Loucy (cell line): ENCODE data around the gene ASIP.

ENCODE experiments used
- H2AFZ ChIP-seq: fragments of 200-600 bp; sonication (generic); 2 replicates; pipeline ENCODE4 v1.6.0; 2016; ENCODE audit warnings: antibody characterized with exemption, mild to moderate bottlenecking, low read length, moderate library complexity
- H3F3A ChIP-seq: fragments of 200-600 bp; 2 replicates; pipeline ENCODE4 v1.6.0; 2016; ENCODE audit warnings: antibody characterized with exemption, low read depth, mild to moderate bottlenecking
- H3K27me3 ChIP-seq: fragments of 200-600 bp; sonication (generic); 2 replicates; pipeline ENCODE4 v1.6.1; 2014; ENCODE audit warnings: low read length, mild to moderate bottlenecking; ENCODE audit not compliant: insufficient read depth, poor library complexity, severe bottlenecking
- H3K36me3 ChIP-seq: fragments of 200-600 bp; sonication (generic); 2 replicates; pipeline ENCODE4 v1.6.1; 2016; ENCODE audit warnings: low read length; ENCODE audit not compliant: insufficient read depth
- H3K4me1 ChIP-seq: fragments of 200-600 bp; sonication (generic); 2 replicates; pipeline ENCODE4 v1.5.1; 2014; ENCODE audit warnings: low read length, mild to moderate bottlenecking; ENCODE audit not compliant: insufficient read depth, poor library complexity, severe bottlenecking
- H3K4me2 ChIP-seq: fragments of 200-600 bp; sonication (generic); 2 replicates; pipeline ENCODE4 v1.6.0; 2014; ENCODE audit warnings: antibody characterized with exemption, low read length, low read depth, mild to moderate bottlenecking; ENCODE audit not compliant: poor library complexity, severe bottlenecking
- H3K4me3 ChIP-seq: fragments of 200-600 bp; sonication (generic); 2 replicates; pipeline ENCODE4 v1.5.1; 2014; ENCODE audit warnings: low read length, mild to moderate bottlenecking, mixed read lengths; ENCODE audit not compliant: poor library complexity, severe bottlenecking
- H3K79me2 ChIP-seq: fragments of 200-600 bp; sonication (generic); 2 replicates; pipeline ENCODE4 v1.6.1; 2014; ENCODE audit warnings: low read length; ENCODE audit not compliant: insufficient read depth
- H3K9ac ChIP-seq: fragments of 200-600 bp; sonication (generic); 2 replicates; pipeline ENCODE4 v1.6.0; 2014; ENCODE audit warnings: mild to moderate bottlenecking, low read depth, low read length, moderate library complexity; ENCODE audit not compliant: poor library complexity, severe bottlenecking
- H3K9me2 ChIP-seq: fragments of 200-600 bp; sonication (generic); replicated peaks from 2 replicates; pipeline ENCODE4 v1.6.1; 2016; ENCODE audit warnings: low read depth, low read length, mixed read lengths
- H3K9me3 ChIP-seq: fragments of 200-600 bp; sonication (generic); 2 replicates; pipeline ENCODE4 v1.6.1; 2014; ENCODE audit warnings: mild to moderate bottlenecking, antibody characterized with exemption, low read length, low read depth; ENCODE audit not compliant: insufficient read depth
- H4K20me1 ChIP-seq: fragments of 200-600 bp; sonication (generic); 2 replicates; pipeline ENCODE4 v1.6.0; 2014; ENCODE audit warnings: antibody characterized with exemption, low read length, mild to moderate bottlenecking; ENCODE audit not compliant: insufficient read depth, poor library complexity, severe bottlenecking
- EZH2phosphoT487 ChIP-seq: fragments of 200-600 bp; IDR thresholded peaks from 2 replicates; pipeline ENCODE4 v1.6.1; 2018; ENCODE audit warnings: antibody characterized with exemption, mild to moderate bottlenecking, moderate library complexity, borderline replicate concordance
- TF ChIP-seq, protein P1 (sequence below): fragments of 200-600 bp; sonication (generic); conservative IDR thresholded peaks from 2 replicates; pipeline ENCODE4 v1.5.1; 2014; ENCODE audit warnings: mild to moderate bottlenecking, antibody characterized with exemption, low read length

The ASIP gene

DNA sequence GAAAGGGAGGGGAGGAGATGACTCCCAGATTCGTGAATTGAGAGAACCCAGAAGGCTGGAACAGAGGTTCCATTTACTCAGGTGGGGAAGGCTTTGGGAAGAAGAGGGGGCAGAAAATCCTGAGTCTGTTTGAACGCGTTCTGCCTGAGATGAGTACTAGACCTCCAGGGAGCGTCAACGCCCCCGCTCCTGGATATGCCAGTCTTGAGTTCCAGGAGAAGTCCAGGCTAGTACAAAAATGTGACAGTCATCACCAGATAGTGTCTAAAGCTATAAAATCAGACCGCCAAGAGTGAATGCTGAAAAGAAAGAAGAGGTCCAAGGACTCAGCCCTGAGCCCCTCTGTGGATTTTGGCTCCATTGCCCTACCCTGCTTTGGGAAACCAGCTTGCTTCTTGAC lies 53.3 kb downstream of the ASIP start:
- Histone ChIP-seq H2AFZ (no peak overlapping the region), H3K4me1 (no peaks in the 10 kb centered on the region), H3K36me3 (peaks cover 51% of the 10 kb centered on the region; the same call in 1 of the 2 replicates), H3F3A (no peaks in the 10 kb centered on the region), H3K79me2 (peaks cover 26% of the 10 kb centered on the region; the same call in 1 of the 2 replicates), H3K9ac (no peak overlapping the region), H3K4me3 (no peak overlapping the region), H3K27me3 (no peaks in the 10 kb centered on the region), H3K4me2 (no peak overlapping the region), H3K9me3 (no peaks in the 10 kb centered on the region), H4K20me1 (peaks cover 7% of the 10 kb centered on the region), H3K9me2 (no peaks in the 10 kb centered on the region)
- TF ChIP-seq, protein P1, sequence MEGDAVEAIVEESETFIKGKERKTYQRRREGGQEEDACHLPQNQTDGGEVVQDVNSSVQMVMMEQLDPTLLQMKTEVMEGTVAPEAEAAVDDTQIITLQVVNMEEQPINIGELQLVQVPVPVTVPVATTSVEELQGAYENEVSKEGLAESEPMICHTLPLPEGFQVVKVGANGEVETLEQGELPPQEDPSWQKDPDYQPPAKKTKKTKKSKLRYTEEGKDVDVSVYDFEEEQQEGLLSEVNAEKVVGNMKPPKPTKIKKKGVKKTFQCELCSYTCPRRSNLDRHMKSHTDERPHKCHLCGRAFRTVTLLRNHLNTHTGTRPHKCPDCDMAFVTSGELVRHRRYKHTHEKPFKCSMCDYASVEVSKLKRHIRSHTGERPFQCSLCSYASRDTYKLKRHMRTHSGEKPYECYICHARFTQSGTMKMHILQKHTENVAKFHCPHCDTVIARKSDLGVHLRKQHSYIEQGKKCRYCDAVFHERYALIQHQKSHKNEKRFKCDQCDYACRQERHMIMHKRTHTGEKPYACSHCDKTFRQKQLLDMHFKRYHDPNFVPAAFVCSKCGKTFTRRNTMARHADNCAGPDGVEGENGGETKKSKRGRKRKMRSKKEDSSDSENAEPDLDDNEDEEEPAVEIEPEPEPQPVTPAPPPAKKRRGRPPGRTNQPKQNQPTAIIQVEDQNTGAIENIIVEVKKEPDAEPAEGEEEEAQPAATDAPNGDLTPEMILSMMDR, result no peak
- no peak for TF ChIP-seq EZH2phosphoT487

DNA sequence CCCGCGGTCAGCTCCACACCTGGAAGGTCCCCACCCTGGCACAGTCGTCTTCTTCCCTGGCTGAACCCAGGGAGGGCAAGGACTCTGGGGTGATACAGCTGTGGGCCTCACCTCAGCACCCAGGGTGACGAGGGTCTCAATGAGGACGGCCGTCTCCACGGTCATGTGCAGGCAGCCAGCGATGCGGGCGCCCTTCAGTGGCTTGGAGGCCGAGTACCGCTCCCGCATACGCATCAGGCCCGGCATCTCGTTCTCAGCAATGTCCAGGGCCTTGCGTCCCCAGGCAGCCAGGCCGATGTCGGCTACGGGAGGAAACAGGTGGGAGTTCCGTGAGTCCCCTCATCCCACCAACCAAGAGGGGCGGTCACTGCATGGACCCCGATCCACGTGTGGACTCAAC lies 54.1 kb downstream of the ASIP start:
- H3K9ac ChIP-seq, result no peak overlapping the region
- peaks cover 45% of the 10 kb centered on the region; the same call in 1 of the 2 replicates for H3K36me3 ChIP-seq
- H3K4me3 ChIP-seq, result no peak overlapping the region
- peaks cover 3% of the 10 kb centered on the region for H3K4me1 ChIP-seq
- peaks cover 7% of the 10 kb centered on the region for H4K20me1 ChIP-seq
- H3K79me2 ChIP-seq, result peaks cover 32% of the 10 kb centered on the region; the same call in 1 of the 2 replicates
- H3K4me2 ChIP-seq, result no peak overlapping the region
- no peaks in the 10 kb centered on the region for H3K9me2 ChIP-seq
- H3K9me3 ChIP-seq, result no peaks in the 10 kb centered on the region
- H2AFZ ChIP-seq, result no peak overlapping the region
- no peak for TF ChIP-seq EZH2phosphoT487
- TF ChIP-seq, protein P1, result no peak
- H3F3A ChIP-seq, result no peaks in the 10 kb centered on the region
- no peaks in the 10 kb centered on the region for H3K27me3 ChIP-seq

DNA sequence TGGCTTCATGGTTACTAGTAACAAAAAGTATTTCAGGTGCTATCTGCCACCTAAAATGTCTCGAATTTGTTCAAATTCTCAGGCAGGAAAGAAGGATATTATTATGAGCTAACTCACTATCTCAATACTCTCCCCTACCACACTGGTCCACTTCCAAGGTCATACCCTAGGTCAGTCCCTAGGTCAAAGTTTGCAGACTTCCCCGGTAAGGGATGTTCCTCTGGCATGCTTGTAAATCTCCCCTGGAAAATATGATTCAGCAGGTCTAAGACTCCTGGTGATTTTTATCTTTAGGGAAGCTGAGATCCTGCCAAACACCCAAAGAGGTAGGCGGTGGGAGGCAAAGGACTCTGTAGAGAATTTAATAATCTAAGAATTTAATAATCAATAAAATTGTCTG lies 55.2 kb downstream of the ASIP start:
- Histone ChIP-seq H3K27me3 (no peaks in the 10 kb centered on the region), H3K36me3 (peaks cover 33% of the 10 kb centered on the region; the same call in 1 of the 2 replicates), H3K9ac (no peak overlapping the region), H3K4me1 (peaks cover 15% of the 10 kb centered on the region), H3K79me2 (peaks cover 44% of the 10 kb centered on the region), H3K9me3 (no peaks in the 10 kb centered on the region), H3F3A (no peaks in the 10 kb centered on the region), H3K4me3 (no peak overlapping the region), H2AFZ (no peak overlapping the region), H3K4me2 (no peak overlapping the region), H3K9me2 (no peaks in the 10 kb centered on the region), H4K20me1 (peaks cover 7% of the 10 kb centered on the region)
- no peak for TF ChIP-seq EZH2phosphoT487
- TF ChIP-seq, protein P1, result no peak
